Neural progenitor cell (in vitro differentiated cells): ENCODE measurements around the gene FAM83G. TPM values are rescaled to one million over a fixed set of nuclear protein-coding genes. Genes with fewer than 3 reads are reported as not detected.

Source experiments
- DNase-seq: peaks from one replicate; pipeline ENCODE4 v3.0.0-alpha.2; 2016; ENCODE audit warnings: low spot score
- H2AFZ ChIP-seq: fragments of 200-600 bp; sonication (generic); replicated peaks from 2 replicates; pipeline ENCODE4 v1.6.1; 2016; ENCODE audit warnings: antibody characterized with exemption
- H3F3A ChIP-seq: fragments of 200-600 bp; sonication (generic); 2 replicates; pipeline ENCODE4 v1.6.1; 2016; ENCODE audit warnings: antibody characterized with exemption, low read depth
- H3K27ac ChIP-seq: fragments of 200-600 bp; sonication (generic); 2 replicates; pipeline ENCODE4 v1.5.1; 2016; ENCODE audit warnings: mild to moderate bottlenecking
- H3K27me3 ChIP-seq: fragments of 200-600 bp; sonication (generic); 2 replicates; pipeline ENCODE4 v1.6.1; 2016; ENCODE audit warnings: mild to moderate bottlenecking, moderate library complexity
- H3K36me3 ChIP-seq: fragments of 200-600 bp; sonication (generic); 2 replicates; pipeline ENCODE4 v1.5.1; 2016
- H3K4me1 ChIP-seq: fragments of 200-600 bp; sonication (generic); 2 replicates; pipeline ENCODE4 v1.6.1; 2016; ENCODE audit warnings: mixed run types
- H3K4me2 ChIP-seq: fragments of 200-600 bp; sonication (generic); 2 replicates; pipeline ENCODE4 v1.6.1; 2016
- H3K4me3 ChIP-seq: fragments of 200-600 bp; sonication (generic); 2 replicates; pipeline ENCODE4 v1.5.1; 2016
- H3K79me2 ChIP-seq: fragments of 200-600 bp; sonication (generic); 2 replicates; pipeline ENCODE4 v1.6.1; 2016; ENCODE audit warnings: low read depth
- H3K9ac ChIP-seq: fragments of 200-600 bp; sonication (generic); 2 replicates; pipeline ENCODE4 v1.6.1; 2016
- H3K9me3 ChIP-seq: fragments of 200-600 bp; sonication (generic); 2 replicates; pipeline ENCODE4 v1.5.1; 2016; ENCODE audit warnings: low read depth
- H4K20me1 ChIP-seq: fragments of 200-600 bp; sonication (generic); 2 replicates; pipeline ENCODE4 v1.6.1; 2016; ENCODE audit warnings: low read depth
- H3K27ac Mint-ChIP-seq: 3 replicates; pipeline ENCODE4 v1.8.0; 2021; ENCODE audit warnings: mixed read lengths
- H3K27me3 Mint-ChIP-seq: 2 replicates; pipeline ENCODE4 v1.8.0; 2022; ENCODE audit warnings: low read depth, mild to moderate bottlenecking, inconsistent platforms, moderate library complexity, mixed read lengths; ENCODE audit not compliant: insufficient read depth
- H3K36me3 Mint-ChIP-seq: 3 replicates; pipeline ENCODE4 v1.8.0; 2021; ENCODE audit warnings: mixed read lengths
- H3K4me1 Mint-ChIP-seq: 3 replicates; pipeline ENCODE4 v1.8.0; 2021; ENCODE audit warnings: mixed read lengths
- H3K4me3 Mint-ChIP-seq: 3 replicates; pipeline ENCODE4 v1.8.0; 2021; ENCODE audit warnings: mild to moderate bottlenecking, moderate library complexity, mixed read lengths
- H3K9me3 Mint-ChIP-seq: 3 replicates; pipeline ENCODE4 v1.8.0; 2020; ENCODE audit warnings: mixed read lengths
- EZH2 ChIP-seq: fragments of 200-600 bp; sonication (generic); IDR thresholded peaks from 2 replicates; pipeline ENCODE4 v1.6.1; 2017; ENCODE audit warnings: antibody characterized with exemption, mild to moderate bottlenecking, moderate library complexity
- EZH2phosphoT487 ChIP-seq: fragments of 200-600 bp; sonication (generic); IDR thresholded peaks from 2 replicates; pipeline ENCODE4 v1.6.1; 2017; ENCODE audit warnings: antibody characterized with exemption
- total RNA-seq: library from RNA; depleted of rRNA; stranded (reverse); fragments of >200 nt; gene quantifications from 2 replicates; pipeline ENCODE4 v1.2.3, GENCODE V29; 2015; ENCODE audit warnings: low replicate concordance
- TF ChIP-seq, protein P1 (sequence below): fragments of 200-600 bp; sonication (generic); IDR thresholded peaks from 2 replicates; pipeline ENCODE4 v1.5.1; 2017; ENCODE audit warnings: antibody characterized with exemption, mild to moderate bottlenecking

FAM83G gene
- total RNA-seq, 1 donor from 2014 or later: 9.9 TPM

DNA sequence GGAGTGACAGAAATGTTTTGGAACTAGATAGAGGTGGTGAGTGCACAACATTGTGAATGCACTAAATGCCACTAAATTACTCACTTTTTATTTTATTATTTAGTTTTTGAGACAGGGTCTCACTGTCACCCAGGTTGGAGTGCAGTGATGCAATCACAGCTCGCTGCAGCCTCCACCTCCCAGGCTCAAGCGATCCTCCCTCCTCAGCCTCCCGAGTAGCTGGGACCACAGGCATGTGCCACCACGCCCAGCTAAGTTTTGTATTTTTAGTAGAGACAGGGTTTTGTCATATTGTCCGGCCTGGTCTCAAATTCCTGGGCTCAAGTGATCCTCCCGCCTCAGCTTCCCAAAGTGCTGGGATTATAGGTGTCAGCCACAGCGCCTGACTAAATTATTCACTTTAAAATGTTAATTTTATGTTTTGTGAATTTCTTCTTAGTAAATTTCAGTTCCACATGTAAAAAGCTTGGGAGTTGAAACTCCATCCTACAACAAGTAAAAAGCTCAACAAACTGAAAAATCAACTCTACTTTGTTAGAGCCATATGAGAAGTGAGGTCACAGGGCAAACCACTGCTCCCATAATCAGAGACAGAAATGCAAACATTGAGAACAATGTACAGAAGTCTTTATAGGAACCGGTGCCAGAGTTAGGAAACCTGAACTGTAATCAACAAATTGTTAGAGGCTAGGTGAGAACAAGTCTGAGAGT is 66.4 kb downstream of the FAM83G start:
- Mint-ChIP-seq H3K27me3 (peaks cover 2% of the 10 kb centered on the region), H3K27ac (no peak overlapping the region), H3K4me1 (no peaks in the 10 kb centered on the region), H3K4me3 (no peak overlapping the region), H3K9me3 (no peaks in the 10 kb centered on the region), H3K36me3 (no peaks in the 10 kb centered on the region)
- no peak overlapping the region for H3K4me2 ChIP-seq
- H4K20me1 ChIP-seq: no peaks in the 10 kb centered on the region
- peak overlapping the region; percentile 39 for H2AFZ ChIP-seq
- H3K4me1 ChIP-seq: no peaks in the 10 kb centered on the region
- H3K79me2 ChIP-seq: no peaks in the 10 kb centered on the region
- no peaks in the 10 kb centered on the region for H3K9me3 ChIP-seq
- no peaks in the 10 kb centered on the region for H3F3A ChIP-seq
- no peaks in the 10 kb centered on the region for H3K36me3 ChIP-seq
- DNase-seq: no peak
- H3K27ac ChIP-seq: no peak overlapping the region
- H3K9ac ChIP-seq: no peak overlapping the region
- no peaks in the 10 kb centered on the region for H3K27me3 ChIP-seq
- TF ChIP-seq, protein P1, sequence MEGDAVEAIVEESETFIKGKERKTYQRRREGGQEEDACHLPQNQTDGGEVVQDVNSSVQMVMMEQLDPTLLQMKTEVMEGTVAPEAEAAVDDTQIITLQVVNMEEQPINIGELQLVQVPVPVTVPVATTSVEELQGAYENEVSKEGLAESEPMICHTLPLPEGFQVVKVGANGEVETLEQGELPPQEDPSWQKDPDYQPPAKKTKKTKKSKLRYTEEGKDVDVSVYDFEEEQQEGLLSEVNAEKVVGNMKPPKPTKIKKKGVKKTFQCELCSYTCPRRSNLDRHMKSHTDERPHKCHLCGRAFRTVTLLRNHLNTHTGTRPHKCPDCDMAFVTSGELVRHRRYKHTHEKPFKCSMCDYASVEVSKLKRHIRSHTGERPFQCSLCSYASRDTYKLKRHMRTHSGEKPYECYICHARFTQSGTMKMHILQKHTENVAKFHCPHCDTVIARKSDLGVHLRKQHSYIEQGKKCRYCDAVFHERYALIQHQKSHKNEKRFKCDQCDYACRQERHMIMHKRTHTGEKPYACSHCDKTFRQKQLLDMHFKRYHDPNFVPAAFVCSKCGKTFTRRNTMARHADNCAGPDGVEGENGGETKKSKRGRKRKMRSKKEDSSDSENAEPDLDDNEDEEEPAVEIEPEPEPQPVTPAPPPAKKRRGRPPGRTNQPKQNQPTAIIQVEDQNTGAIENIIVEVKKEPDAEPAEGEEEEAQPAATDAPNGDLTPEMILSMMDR: no peak
- H3K4me3 ChIP-seq: no peak overlapping the region

DNA sequence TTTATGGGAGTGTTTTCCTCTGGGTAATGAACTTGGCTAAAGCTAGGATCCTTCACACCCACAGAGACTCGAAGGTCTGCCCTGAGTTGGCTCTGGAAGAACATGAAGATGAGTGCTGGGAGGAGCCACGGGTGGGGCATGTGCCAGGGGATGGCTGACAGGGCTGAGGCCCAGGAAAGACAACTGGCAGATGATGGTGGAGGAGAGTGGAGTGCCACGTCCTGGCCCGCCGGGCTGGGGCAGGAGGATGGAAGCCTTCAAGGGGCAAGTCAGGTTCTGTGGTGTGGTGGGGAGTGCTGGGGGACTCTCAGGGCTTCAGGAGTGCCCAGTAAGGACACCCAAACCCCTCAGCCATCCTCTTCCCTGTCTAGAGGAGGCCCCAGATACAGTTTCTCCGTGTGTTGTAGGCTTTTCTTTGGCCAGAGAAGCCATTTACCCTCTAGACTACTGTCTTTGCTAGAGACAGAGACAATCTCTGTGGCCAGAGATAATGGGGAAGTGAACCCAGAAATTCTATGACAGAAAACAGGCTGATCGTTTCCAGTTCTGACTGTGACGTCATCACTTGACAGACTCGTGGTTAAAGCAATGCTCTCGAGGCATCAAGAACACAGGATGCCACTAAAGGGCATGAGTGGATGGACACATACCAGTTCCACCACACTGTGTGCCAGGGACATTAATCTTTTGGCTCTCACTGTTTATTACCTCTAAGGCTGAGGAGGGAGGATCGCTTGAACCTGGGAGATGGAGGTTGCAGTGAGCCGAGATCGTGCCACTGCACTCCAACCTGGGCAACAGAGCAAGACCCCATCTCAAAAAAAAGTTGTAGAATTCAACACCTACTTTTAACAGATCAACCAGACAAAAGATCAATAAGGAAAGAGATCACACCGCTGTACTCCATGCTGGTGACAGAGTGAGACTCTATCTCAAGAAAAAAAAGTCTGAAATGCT is 71.2 kb downstream of the FAM83G start:
- H3F3A ChIP-seq: no peaks in the 10 kb centered on the region
- H3K27me3 Mint-ChIP-seq: peaks cover 3% of the 10 kb centered on the region
- H3K4me3 ChIP-seq: no peak overlapping the region
- H3K4me3 Mint-ChIP-seq: no peak overlapping the region
- H3K36me3 ChIP-seq: peaks cover 8% of the 10 kb centered on the region
- H3K4me1 ChIP-seq: no peaks in the 10 kb centered on the region
- H3K27me3 ChIP-seq: no peaks in the 10 kb centered on the region
- no peaks in the 10 kb centered on the region for H3K9me3 Mint-ChIP-seq
- no peak overlapping the region for H2AFZ ChIP-seq
- H3K4me1 Mint-ChIP-seq: no peaks in the 10 kb centered on the region
- no peak for DNase-seq
- peaks cover 17% of the 10 kb centered on the region for H3K36me3 Mint-ChIP-seq
- no peaks in the 10 kb centered on the region for H3K79me2 ChIP-seq
- H3K9me3 ChIP-seq: no peaks in the 10 kb centered on the region
- TF ChIP-seq, protein P1: no peak
- no peak for TF ChIP-seq EZH2
- no peak overlapping the region for H3K27ac ChIP-seq
- H3K4me2 ChIP-seq: no peak overlapping the region
- no peak overlapping the region for H3K9ac ChIP-seq
- H3K27ac Mint-ChIP-seq: no peak overlapping the region
- no peaks in the 10 kb centered on the region for H4K20me1 ChIP-seq

DNA sequence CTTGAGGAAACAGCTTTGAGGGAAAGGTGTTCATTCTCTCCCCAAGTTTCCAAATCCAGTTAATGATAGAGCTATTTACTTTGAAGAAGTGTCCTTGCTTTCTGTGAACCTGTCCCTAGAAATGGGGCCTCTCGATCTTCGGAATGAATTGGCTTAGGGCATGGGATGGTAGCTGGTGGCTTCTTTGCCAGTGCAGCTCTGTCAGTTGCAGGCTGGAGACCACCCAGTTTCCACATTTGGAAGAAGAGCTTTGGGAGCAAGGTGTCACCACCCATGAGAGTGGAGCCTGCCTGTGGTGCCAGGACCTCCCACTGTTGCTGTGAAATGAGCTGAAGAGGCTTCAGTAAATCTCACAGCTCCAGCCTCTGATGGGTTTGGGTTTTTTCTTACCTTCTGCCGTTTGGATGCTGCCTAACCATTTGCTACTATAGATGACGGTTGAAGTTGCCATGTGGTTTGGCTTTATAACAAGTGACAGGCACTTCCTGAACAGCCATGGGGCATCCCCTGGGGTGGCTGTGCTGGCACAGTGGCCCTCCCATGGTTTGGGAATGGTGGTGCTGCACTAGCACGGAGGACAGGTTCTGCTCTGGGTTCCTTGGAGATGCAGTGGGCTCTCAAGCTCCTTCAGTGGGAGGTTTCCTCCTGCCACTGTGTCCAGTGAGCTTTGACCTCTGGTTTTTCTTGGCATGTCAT is 72.1 kb downstream of the FAM83G start:
- Histone ChIP-seq H3K36me3 (peaks cover 8% of the 10 kb centered on the region), H4K20me1 (no peaks in the 10 kb centered on the region), H3K9ac (no peak overlapping the region), H3K4me3 (no peak overlapping the region), H3K27ac (peak overlapping the region; percentile 1), H3K79me2 (no peaks in the 10 kb centered on the region), H3K9me3 (no peaks in the 10 kb centered on the region), H2AFZ (no peak overlapping the region), H3K4me1 (no peaks in the 10 kb centered on the region), H3F3A (no peaks in the 10 kb centered on the region), H3K4me2 (no peak overlapping the region), H3K27me3 (no peaks in the 10 kb centered on the region)
- no peak for DNase-seq
- no peaks in the 10 kb centered on the region for H3K9me3 Mint-ChIP-seq
- peaks cover 4% of the 10 kb centered on the region for H3K27me3 Mint-ChIP-seq
- peaks cover 20% of the 10 kb centered on the region for H3K36me3 Mint-ChIP-seq
- no peak overlapping the region for H3K4me3 Mint-ChIP-seq
- no peak overlapping the region for H3K27ac Mint-ChIP-seq
- H3K4me1 Mint-ChIP-seq: no peaks in the 10 kb centered on the region
- no peak for TF ChIP-seq EZH2
- TF ChIP-seq EZH2phosphoT487: no peak
- TF ChIP-seq, protein P1: no peak
